ENCODE measurements around the gene PLCG1.
"Not testable (repeated sequence)": the region's sequence is repeated elsewhere in the genome, so short reads cannot be mapped to it uniquely, and the experiment has no call there.

Gene PLCG1

GRCh38 chr20:41136680-41137613 is at the start of gene PLCG1:
Gene PLCG1, plus strand, starts transcription at chr20:41137543. Its CDS starts 99 bp downstream, at chr20:41137642.
- DNase-seq (ENCODE audit: low spot score), result peak; percentile 81

- no peak for DNase-seq (ENCODE audit: low spot score)
Measured at GRCh38 chr20:41087777-41088176, 49.6 kb upstream of the PLCG1 start.

GRCh38 chr20:41089555-41089954 is 47.8 kb upstream of the PLCG1 start:
- DNase-seq (ENCODE audit: low spot score), result no peak

- no peak for DNase-seq (ENCODE audit: low spot score)
Measured at GRCh38 chr20:41091927-41092326, 45.4 kb upstream of the PLCG1 start.

- no peak for DNase-seq (ENCODE audit: low spot score)
Measured at GRCh38 chr20:41094353-41095055, 42.8 kb upstream of the PLCG1 start.

- peak; percentile 61 for DNase-seq (ENCODE audit: low spot score)
Measured at GRCh38 chr20:41095110-41095969, 42.0 kb upstream of the PLCG1 start.

- DNase-seq (ENCODE audit: low spot score), result no peak
Measured at GRCh38 chr20:41098703-41099250, 38.6 kb upstream of the PLCG1 start.

- no peak for DNase-seq (ENCODE audit: low spot score)
Measured at GRCh38 chr20:41100001-41100480, 37.3 kb upstream of the PLCG1 start.

- DNase-seq (ENCODE audit: low spot score), result no peak
Measured at GRCh38 chr20:41101660-41102059, 35.7 kb upstream of the PLCG1 start.

- DNase-seq (ENCODE audit: low spot score), result no peak
Measured at GRCh38 chr20:41108531-41108930, 28.8 kb upstream of the PLCG1 start.

GRCh38 chr20:41110012-41110411 is 27.3 kb upstream of the PLCG1 start:
- no peak for DNase-seq (ENCODE audit: low spot score)

GRCh38 chr20:41110930-41111577 is 26.3 kb upstream of the PLCG1 start:
- DNase-seq (ENCODE audit: low spot score), result no peak

- DNase-seq (ENCODE audit: low spot score), result no peak
Measured at GRCh38 chr20:41111578-41111951, 25.8 kb upstream of the PLCG1 start.

- no peak for DNase-seq (ENCODE audit: low spot score)
Measured at GRCh38 chr20:41116282-41116956, 20.9 kb upstream of the PLCG1 start.

- not testable (repeated sequence) for DNase-seq (ENCODE audit: low spot score)
Measured at GRCh38 chr20:41118159-41118558, 19.2 kb upstream of the PLCG1 start.

- no peak for DNase-seq (ENCODE audit: low spot score)
Measured at GRCh38 chr20:41118632-41119031, 18.7 kb upstream of the PLCG1 start.

GRCh38 chr20:41119614-41120561 is 17.5 kb upstream of the PLCG1 start:
- DNase-seq (ENCODE audit: low spot score), result no peak

GRCh38 chr20:41121399-41121798 is 15.9 kb upstream of the PLCG1 start:
- DNase-seq (ENCODE audit: low spot score), result no peak

- DNase-seq (ENCODE audit: low spot score), result no peak
Measured at GRCh38 chr20:41123631-41124030, 13.7 kb upstream of the PLCG1 start.

Data from CD4-positive, alpha-beta T cell treated with Interleukin-15 for 4 hours (primary cell).